Bone marrow (tissue), 2 donors: Measurements from ENCODE around the gene TRIP10.
"Not testable (repeated sequence)": the region's sequence is repeated elsewhere in the genome, so short reads cannot be mapped to it uniquely, and the experiment has no call there.

Experiments
- DNase-seq, 2 donors: peaks; one replicate each; lab custom pipeline; 2025; lab: John Stamatoyannopoulos, UW

The TRIP10 gene

GRCh38 chr19:6739390-6739882, at the start of gene TRIP10:
TRIP10 (plus strand) TSS chr19:6739680; CDS start chr19:6739762, 82 bp downstream.
- DNase-seq = peak; percentile 49 to 89

GRCh38 chr19:6690160-6690885, 49.2 kb upstream of the TRIP10 start:
- DNase-seq = no peak

DNA sequence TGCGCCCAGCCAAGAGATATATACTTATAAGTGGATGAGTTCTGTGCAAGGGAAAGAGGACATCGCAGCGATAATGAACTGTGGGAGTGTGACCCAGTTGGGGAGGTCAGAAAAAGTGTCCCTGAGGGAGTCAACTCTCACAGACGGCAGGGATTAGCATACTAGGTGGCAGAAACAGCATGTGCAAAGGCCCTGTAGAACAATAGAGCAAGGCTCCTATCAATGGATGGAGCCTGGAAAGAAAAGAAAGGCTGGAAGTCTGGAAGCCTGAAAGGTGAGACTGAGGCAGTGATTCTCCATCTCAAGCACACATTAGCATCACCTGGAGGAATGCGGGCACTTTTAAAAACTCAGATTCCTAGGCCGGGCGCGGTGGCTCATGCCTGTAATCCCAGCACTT, 48.1 kb upstream of the TRIP10 start:
- no peak for DNase-seq

DNA sequence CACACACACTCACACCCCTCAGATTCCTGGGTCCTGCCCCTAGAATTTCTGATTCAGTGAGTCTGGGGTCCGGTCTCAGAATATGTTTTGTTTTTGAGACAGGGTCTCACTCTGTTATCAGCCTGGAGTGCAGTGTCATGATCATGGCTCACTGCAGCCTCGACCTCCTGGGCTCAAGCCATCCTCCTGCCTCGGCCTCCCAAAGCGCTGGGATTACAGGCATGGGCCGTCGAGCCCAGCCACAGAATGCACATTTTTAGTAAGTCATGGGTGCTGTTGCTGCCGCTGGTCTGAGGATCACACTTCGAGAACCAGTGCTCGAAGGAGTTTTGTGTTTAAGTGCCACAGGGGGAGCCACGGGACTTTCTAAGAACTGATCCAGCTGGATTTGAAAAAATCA, 47.5 kb upstream of the TRIP10 start:
- DNase-seq = no peak

DNA sequence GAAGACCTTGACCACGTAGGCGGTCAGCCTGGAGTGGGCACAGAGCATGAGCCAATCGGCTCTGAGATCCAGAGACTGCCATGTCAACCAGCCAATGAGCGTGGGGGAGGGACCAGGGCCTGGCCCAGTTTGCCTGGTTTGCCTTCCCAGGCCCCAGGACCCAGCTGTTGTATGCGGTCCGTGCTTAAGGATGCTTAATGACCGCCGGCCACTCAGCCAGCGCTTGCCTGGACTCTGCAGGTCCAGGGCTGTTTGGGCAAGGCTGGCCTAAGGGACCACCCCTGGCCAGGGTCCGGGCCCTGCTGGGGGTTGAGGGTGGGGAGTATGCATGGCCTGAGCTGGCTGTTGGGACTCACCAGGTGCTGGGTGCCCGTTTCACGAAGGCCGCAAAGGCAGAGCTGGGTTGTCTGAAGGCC, 46.4 kb upstream of the TRIP10 start:
- DNase-seq = no peak

DNA sequence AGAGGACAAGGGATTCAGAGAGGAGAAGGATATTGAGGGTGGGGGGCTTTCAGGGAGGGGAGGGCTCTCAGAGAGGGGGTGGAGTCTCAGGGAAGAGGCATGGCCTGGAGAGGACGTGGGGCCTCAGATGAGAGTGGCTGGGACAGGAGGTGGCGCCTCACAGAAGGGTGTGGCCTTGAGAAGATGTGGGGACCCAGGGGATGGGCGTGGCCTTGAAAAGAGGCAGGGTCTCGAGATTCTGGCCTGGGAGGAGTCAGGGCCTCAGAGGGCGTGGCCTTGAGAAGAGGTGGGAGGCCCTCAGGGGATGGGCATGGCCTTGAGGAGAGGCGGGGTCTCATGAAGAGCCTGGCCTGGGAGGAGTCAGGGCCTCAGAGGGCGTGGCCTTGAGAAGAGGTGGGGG, 45.8 kb upstream of the TRIP10 start:
- no peak for DNase-seq

DNA sequence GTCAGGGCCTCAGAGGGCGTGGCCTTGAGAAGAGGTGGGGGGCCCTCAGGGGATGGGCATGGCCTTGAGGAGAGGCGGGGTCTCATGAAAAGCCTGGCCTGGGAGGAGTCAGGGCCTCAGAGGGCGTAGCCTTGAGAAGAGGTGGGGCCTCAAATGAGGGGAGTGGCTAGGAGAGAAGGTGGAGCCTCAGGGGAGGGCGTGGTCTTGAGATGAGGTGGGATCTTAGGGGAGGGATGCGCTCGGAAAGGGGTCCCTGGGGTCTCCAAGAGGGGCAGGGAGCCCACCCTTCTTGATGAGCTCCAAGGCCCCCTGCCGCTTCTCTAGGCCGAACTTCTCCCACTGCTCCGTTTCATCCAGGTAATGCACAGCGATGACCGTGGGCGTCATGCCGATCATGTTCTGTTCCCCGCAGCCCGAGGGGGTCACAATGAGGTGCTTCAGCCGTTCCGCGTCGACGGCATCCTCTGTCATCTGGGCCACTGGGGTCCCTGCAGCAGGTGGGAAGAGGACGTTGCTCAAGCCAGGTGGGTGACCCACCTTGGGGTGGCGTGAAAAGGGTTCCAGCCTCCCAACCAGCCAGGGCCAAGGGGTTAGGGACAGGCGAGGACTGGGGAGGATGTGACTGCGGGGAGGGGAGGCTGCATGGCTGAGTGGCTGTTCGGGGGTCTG, 45.2 kb upstream of the TRIP10 start:
- no peak for DNase-seq

DNA sequence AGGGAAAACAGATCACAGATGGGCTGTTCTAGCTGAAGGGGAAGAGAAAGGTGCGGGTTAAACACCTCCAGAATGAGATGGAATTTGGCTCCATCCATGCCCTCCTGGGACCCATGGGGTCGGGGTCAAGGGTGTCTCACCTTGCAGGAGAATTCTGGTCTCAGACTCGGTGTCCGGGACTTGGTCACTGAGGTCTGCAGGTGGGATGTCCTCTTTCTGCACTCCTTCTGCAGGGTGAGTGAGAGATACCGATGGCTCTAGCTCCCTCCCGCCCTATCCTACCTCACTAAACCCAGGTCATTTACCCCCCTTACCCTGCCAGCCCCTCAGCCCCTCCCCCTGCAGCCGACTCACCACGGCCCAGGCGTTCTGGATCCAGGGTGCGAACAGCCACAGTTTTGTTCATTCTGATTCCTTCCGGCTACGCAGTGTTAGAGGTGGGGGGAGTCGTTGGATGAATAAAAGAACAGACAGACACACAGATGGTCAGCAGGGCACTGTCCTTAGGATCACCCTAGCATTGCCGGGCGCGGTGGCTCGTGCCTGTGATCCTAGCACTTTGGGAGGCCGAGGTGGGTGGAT, 43.1 kb upstream of the TRIP10 start:
- DNase-seq = no peak

GRCh38 chr19:6697291-6697690, 42.2 kb upstream of the TRIP10 start:
- DNase-seq = no peak

- no peak for DNase-seq
These were observed 39.5 kb upstream of the TRIP10 start for GRCh38 chr19:6699935-6700334.

GRCh38 chr19:6700586-6701316, 38.7 kb upstream of the TRIP10 start:
- no peak for DNase-seq

- DNase-seq = no peak
These were observed 33.4 kb upstream of the TRIP10 start for GRCh38 chr19:6705931-6706632.

- no peak for DNase-seq
These were observed 32.9 kb upstream of the TRIP10 start for GRCh38 chr19:6706633-6706958.

- no peak for DNase-seq
These were observed 32.3 kb upstream of the TRIP10 start for GRCh38 chr19:6707011-6707657.

GRCh38 chr19:6707658-6708018, 31.8 kb upstream of the TRIP10 start:
- DNase-seq = no peak

DNA sequence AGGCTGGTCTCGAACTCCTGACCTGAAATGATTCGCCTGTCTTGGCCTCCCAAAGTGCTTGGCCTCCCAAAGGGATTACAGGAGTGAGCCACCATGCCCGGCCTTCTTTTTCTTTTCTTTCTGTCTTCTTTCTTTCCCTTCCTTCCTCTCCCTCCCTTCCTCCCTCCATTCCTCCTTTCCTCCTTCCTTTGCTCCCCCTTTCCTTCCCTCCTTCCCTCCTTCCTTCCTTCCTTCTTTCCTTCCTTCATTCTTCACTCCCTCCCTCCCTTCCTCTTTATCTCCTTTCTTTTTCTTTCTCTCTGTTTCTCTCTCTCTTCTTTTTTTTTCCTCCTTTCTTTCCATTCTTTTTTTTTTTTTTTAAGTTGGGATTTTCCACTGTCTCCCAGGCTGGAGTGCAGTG, 31.1 kb upstream of the TRIP10 start:
- no peak for DNase-seq

DNA sequence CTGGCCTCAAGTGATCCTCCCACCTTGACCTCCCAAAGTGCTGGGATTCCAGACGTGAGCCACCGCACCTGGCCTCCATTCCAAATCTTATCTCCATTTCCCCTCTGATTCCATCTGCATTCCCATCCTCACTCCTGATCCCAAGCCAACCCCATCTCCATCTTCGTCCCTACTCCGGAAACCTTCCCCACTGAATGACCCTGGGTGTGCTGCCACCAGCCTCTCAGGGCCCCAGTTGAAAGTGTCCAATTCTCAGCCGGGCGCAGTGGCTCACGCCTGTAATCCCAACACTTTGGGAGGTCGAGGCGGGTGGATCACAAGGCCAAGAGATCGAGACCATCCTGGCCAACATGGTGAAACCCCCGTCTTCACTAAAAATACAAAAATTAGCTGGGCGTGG, 30.6 kb upstream of the TRIP10 start:
- DNase-seq = not testable (repeated sequence)

GRCh38 chr19:6709549-6709948, 29.9 kb upstream of the TRIP10 start:
- DNase-seq = no peak

DNA sequence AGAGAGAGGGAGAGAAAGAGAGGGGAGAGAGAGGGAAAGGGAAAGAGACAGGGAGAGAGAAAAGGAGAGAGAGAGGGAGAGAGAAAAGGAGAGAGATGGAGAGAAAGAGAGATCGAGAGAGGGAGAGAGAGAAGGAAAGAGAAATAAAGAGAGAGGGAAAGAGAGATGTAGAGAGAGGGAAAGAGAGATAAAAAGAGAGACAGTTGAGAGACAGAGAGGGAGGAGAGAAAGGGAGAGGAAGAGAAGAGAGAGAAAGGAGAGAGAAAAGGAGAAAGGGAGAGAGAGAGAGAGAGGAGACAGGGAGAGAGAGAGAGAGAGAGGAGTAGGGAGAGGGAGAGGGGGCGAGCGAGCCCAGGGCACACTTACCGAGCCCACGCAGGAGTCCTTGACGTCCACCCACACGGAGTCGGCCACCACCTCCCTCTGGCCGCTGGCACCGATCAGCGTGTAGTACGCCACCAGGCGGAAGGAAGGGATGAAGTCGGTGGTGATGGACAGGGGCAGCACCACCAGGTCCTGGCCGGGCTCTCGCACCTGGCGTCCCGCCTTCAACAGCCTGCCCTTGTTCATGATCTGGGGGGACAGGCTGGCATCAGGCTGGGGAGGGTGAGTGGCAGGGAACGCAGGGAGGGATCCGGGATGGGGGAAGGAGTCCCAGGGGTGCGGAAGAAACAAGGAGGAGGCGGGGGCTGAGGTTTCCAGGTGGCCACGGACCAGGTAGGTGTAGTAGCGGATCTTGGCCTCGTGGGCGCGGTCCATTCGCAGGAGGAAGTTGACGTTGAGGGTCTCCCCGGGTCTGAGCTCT, 29.0 kb upstream of the TRIP10 start:
- no peak for DNase-seq

GRCh38 chr19:6711078-6711361, 28.5 kb upstream of the TRIP10 start:
- DNase-seq = no peak

DNA sequence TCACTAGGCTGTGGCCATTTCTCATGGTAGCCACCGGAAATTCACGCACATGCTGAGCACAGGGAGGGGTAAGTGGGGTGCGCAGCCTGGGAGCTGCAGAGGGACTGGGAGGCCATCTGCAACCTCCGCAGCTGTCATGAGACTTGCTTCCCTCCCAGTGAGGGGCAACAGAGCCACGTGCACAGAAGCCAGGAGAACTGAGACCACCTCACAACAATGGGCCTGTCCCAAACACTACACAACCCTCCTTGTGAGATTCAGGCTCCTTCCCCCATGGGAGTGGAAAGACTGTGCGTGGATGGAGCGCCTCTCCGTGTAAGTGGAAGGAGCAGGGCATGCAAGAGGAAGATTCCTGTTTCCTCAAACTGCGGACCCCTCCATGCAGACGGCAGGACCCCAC, 27.9 kb upstream of the TRIP10 start:
- DNase-seq = no peak
